Mesothelial cell of epicardium (in vitro differentiated cells): ENCODE results near the gene SEC14L6. TPM values are rescaled to one million over a fixed set of nuclear protein-coding genes. Genes with fewer than 3 reads are reported as not detected.
A peak's percentile ranks its signal among the peaks of the same experiment; 100 is the strongest.

Experiments
- DNase-seq, 2 experiments: peaks; one replicate each; pipeline ENCODE4 v3.0.0; 2021; ENCODE audit warnings: low spot score in 2 of 2; ENCODE audit not compliant: unreplicated experiment in 2 of 2
- H3K27ac Mint-ChIP-seq: 2 replicates; pipeline ENCODE4 v1.8.0; 2021; ENCODE audit warnings: mixed read lengths
- H3K27me3 Mint-ChIP-seq: 2 replicates; pipeline ENCODE4 v1.8.0; 2021; ENCODE audit warnings: low read depth, mixed read lengths
- H3K36me3 Mint-ChIP-seq: 2 replicates; pipeline ENCODE4 v1.8.0; 2021; ENCODE audit warnings: mixed read lengths
- H3K4me1 Mint-ChIP-seq: 2 replicates; pipeline ENCODE4 v1.8.0; 2021; ENCODE audit warnings: mixed read lengths
- H3K4me3 Mint-ChIP-seq: 2 replicates; pipeline ENCODE4 v1.8.0; 2021; ENCODE audit warnings: mild to moderate bottlenecking, moderate library complexity, mixed read lengths
- H3K9me3 Mint-ChIP-seq: 2 replicates; pipeline ENCODE4 v1.8.0; 2021; ENCODE audit warnings: mixed read lengths
- CTCF ChIP-seq: fragments of 200-600 bp; sonication (generic); IDR thresholded peaks from one replicate; pipeline ENCODE4 v1.5.0; 2021; ENCODE audit warnings: antibody characterized with exemption; ENCODE audit not compliant: unreplicated experiment
- total RNA-seq: library from RNA; stranded (reverse); gene quantifications from 3 replicates; pipeline ENCODE4 v1.2.1, GENCODE V29; 2021

SEC14L6 gene
- total RNA-seq, 1 donor from 2014 or later = 2.1 TPM

DNA sequence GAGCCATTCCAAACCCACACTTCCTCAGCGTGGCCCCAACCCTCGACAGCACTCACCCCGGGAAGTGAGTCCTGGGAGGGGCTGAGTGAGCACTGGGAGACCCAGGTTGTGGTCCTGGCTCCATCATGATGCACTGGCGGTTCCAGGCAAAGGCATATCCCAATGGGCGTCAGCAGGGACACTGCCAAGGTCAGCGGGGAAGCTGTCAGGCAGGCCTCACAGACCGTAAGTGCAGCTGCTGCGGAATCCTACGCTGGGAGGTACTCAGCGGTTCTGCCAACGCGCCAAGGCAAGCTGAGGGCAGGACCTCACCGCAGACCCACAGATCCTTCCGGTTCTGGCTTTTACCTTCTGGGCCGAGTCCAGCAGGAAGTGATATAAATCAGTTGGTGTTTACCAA lies 29.3 kb upstream of the SEC14L6 start:
- Mint-ChIP-seq H3K4me1 (peaks cover 2% of the 10 kb centered on the region), H3K4me3 (peak overlapping the region; percentile 68), H3K27ac (no peak overlapping the region), H3K36me3 (peaks cover 23% of the 10 kb centered on the region), H3K27me3 (peaks cover 29% of the 10 kb centered on the region), H3K9me3 (no peaks in the 10 kb centered on the region)
- DNase-seq = no peak
- no peak for TF ChIP-seq CTCF

DNA sequence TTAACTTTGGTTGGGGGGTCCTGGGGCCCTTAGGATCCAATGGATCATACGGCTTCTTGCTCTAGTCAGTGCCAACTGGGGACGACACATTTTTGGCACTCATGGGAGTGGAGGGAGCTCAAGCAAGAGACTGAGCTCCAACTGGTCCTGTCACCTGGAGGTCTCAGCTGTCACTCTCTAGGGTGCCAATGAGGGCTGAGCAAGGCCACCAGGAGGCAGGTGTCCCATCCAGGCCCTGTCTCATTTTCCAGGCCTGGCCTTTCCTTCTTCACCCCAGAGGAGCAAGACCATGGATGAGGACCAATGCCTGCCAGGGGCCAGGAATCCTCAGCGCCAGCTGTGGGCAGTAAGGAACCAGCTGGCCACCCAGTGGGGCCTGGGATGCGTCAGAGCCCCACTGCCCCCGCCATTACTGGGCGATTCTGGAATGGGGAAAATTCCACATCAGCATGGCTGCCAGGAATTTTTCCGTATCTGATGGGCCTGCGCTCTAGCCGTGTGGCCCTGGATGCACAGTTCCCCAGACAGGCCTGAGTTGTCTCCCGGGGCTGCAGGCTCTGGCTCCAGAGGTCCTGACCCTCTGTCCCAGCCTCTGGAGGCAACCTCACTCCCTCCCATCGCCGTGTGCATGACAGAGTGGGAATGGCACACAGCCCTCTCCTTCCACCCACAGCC lies 28.6 kb upstream of the SEC14L6 start:
- Mint-ChIP-seq H3K27me3 (peaks cover 32% of the 10 kb centered on the region), H3K4me3 (peak overlapping the region; percentile 68), H3K9me3 (no peaks in the 10 kb centered on the region), H3K36me3 (peaks cover 22% of the 10 kb centered on the region), H3K4me1 (peaks cover 2% of the 10 kb centered on the region), H3K27ac (no peak overlapping the region)
- DNase-seq = no peak
- TF ChIP-seq CTCF = no peak

DNA sequence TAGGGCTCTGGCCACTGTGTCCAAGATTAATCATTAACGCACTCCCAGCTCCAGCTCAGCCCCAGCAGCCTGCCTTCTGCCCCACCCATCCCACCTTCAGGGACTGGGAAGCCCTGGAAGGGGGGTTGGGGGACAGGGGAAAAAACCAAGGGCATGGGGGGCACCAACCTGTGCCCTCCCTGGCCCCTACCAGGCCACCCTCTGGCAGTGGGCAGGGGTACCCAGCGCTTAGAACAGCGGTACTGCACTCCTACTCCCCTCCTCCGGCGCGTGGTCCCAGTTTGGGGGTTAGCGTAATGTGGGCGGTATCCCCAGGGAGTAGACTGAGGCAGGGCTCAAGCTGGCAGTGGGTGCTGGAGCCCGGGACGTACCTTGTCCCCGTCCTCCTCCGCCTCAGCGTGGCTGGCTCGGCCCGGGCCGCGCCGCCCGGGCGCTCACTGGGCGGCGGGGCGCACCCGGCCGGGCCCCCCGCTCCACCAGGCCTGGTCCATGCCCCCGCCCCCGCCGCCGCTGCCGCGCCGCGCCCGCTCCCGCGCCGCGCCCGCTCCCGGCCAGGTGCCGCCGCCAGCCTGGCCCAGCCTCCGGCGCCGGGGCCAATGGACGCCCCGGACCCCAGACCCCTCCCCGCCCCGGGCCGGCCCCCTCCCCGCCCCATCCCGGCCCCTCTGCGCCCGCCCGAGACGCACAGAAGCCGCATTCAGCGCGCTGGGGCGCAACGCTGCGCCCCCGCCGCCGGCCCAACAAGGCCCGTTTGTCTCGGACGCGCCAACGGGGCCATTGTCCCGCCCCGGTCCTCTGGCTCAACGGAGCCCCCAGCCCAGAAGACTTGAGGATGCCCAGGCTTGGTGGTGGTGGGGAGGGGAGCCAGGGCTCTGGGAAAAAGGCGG lies 27.8 kb upstream of the SEC14L6 start, which contains the start of gene GAL3ST1:
Gene GAL3ST1, minus strand, starts transcription at position 571 of the 887 bp plus-strand sequence. CDS start 17,273 bp downstream, outside the sequence.
- no peak for TF ChIP-seq CTCF
- Mint-ChIP-seq H3K27ac (no peak within 1 kb of the TSS), H3K9me3 (no peaks in the 10 kb centered on the region), H3K27me3 (peaks cover 39% of the 10 kb centered on the region), H3K36me3 (peaks cover 15% of the 10 kb centered on the region), H3K4me1 (peaks cover 2% of the 10 kb centered on the region), H3K4me3 (peak within 1 kb of the TSS; percentile 68)
- no peak for DNase-seq

DNA sequence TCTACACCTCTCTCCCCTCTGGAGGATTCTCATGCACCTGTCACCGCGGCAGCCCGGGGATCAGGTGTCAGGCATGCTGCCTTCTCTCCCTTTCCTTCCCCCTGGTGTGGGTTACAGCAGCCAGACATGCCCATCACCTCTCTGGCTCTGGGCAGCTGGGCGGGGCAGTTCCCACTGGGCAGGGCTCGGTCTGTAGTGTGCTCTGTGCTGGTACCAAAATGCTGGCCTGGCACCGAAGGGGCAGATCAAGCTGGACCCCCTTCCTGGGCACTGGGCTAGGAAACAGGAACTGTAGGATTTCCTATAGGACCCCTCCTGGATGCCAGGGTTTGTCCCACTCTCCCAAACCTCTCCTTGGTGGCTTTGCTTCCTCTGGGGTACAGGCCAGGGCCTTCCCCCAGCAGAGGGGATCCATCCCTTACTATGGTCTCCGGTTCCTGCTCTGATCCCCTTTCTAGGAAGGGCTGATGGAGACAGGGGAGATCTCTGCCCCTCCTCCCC lies 27.1 kb upstream of the SEC14L6 start:
- peaks cover 2% of the 10 kb centered on the region for H3K4me1 Mint-ChIP-seq
- no peak overlapping the region for H3K27ac Mint-ChIP-seq
- peaks cover 8% of the 10 kb centered on the region for H3K36me3 Mint-ChIP-seq
- H3K27me3 Mint-ChIP-seq = peaks cover 43% of the 10 kb centered on the region
- no peaks in the 10 kb centered on the region for H3K9me3 Mint-ChIP-seq
- TF ChIP-seq CTCF = no peak
- DNase-seq = no peak
- H3K4me3 Mint-ChIP-seq = peak overlapping the region; percentile 31

DNA sequence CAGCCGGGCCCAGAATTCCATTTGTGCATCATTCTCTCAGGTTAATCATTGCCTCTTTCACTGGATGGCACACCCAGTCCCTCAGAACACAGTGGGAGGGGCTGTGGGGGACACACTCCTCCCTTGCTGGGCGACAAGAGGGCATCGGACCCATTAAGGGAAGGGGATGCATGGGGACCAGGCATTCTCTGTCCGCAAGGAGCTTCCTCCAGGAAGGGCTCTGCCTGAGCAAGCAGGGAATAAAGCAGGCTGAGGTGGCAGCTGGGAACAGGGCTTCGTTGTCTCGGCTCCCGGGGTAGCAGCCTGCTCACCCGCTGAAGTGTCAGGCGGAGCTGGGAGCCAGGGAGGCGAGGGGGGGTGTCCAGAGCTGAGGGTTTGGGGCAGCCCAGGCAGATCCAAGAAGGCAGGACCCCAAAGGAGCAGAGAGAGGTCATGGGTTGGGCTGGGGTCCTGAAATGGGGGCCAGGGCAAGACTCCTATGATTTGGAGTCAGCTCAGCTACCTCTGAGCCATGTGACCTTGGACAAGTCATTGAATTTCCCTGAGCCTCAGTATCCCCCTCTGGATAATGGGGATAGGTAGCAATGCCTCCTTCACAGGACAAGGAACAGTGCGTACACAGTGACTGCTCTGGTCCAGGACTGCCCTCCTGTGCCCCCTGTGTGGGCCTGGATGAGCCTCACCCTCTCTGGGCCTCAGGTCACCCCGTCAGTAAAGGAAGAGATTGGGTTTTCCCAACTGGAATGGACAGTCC lies 26.5 kb upstream of the SEC14L6 start:
- H3K9me3 Mint-ChIP-seq = peaks cover 4% of the 10 kb centered on the region
- no peak overlapping the region for H3K4me3 Mint-ChIP-seq
- peaks cover 8% of the 10 kb centered on the region for H3K36me3 Mint-ChIP-seq
- no peak for DNase-seq
- no peak for TF ChIP-seq CTCF
- H3K27ac Mint-ChIP-seq = no peak overlapping the region
- peaks cover 2% of the 10 kb centered on the region for H3K4me1 Mint-ChIP-seq
- H3K27me3 Mint-ChIP-seq = peaks cover 48% of the 10 kb centered on the region
